Left lung (tissue), 10 donors: ENCODE measurements around the gene ABHD2. TPM values are rescaled to one million over a fixed set of nuclear protein-coding genes. Genes with fewer than 3 reads are reported as not detected.

Experiments
- ATAC-seq: fragments of 200-7000 bp; cut with Tn5 transposase; one replicate; pipeline ENCODE4 v1.9.1; 2020; ENCODE audit warnings: moderate library complexity
- DNase-seq, 4 donors: peaks; one replicate each; pipeline ENCODE4 v3.0.0-alpha.2; 2013 to 2020
- H3K27ac ChIP-seq, 2 donors: fragments of 200-600 bp; sonication (generic) in 1 of 2; one replicate each; pipeline versions ENCODE4 v1.5.0 to v1.8.0; 2020 to 2021
- H3K27me3 ChIP-seq, 2 donors: fragments of 200-600 bp; sonication (generic) in 1 of 2; one replicate each; pipeline versions ENCODE4 v1.5.0 to v1.8.0; 2020 to 2021
- H3K36me3 ChIP-seq, 2 donors: fragments of 200-600 bp; sonication (generic) in 1 of 2; one replicate each; pipeline versions ENCODE4 v1.5.0 to v1.8.0; 2020 to 2021
- H3K4me1 ChIP-seq, 2 donors: fragments of 200-600 bp; one replicate each; pipeline ENCODE4 v1.8.0; 2021
- H3K4me3 ChIP-seq, 2 donors: fragments of 200-600 bp; sonication (generic) in 1 of 2; one replicate each; pipeline versions ENCODE4 v1.5.0 to v1.8.0; 2020 to 2021; ENCODE audit warnings: mild to moderate bottlenecking in 1 of 2
- H3K9me3 ChIP-seq, 2 donors: fragments of 200-600 bp; sonication (generic) in 1 of 2; one replicate each; pipeline versions ENCODE4 v1.5.0 to v1.8.0; 2020 to 2021
- intact Hi-C, 2 donors: fragments of 100-400 bp; cut with DNase I; formaldehyde crosslinking; loops; one replicate each; pipeline versions ENCODE4 v1.11.2 to v1.14.2; 2022
- polyA plus RNA-seq, 6 donors: library from polyadenylated mRNA; unstranded; fragments of 120-200 nt; gene quantifications; one replicate each; pipeline ENCODE4 v1.2.1, GENCODE V29; 2013; ENCODE audit not compliant: insufficient read length in 6 of 6
- total RNA-seq, 2 donors: library from RNA; stranded (reverse); fragmentation: NEBNext Ultra II Directional; extraction: Animal tissue kit (Norgen Biotek cat#: 25700); gene quantifications; one replicate each; pipeline ENCODE4 v1.2.1, GENCODE V29; 2021
- TF ChIP-seq, protein P1 (sequence below), 2 donors: fragments of 200-600 bp; sonication (generic) in 1 of 2; IDR thresholded peaks; one replicate each; pipeline versions ENCODE4 v1.5.0 to v1.8.0; 2021; ENCODE audit warnings: antibody characterized with exemption in 2 of 2
- donor health status: DM: no; HTN: yes; CAD: no.
- donor health status: DM: no; HTN: no; CAD: no.

The ABHD2 gene
- total and polyA plus RNA-seq, 8 donors: 35.4 to 231 (median 46.9) TPM

GRCh38 chr15:89105147-89105546 is 16.9 kb downstream of the ABHD2 start:
- TF ChIP-seq, protein P1, sequence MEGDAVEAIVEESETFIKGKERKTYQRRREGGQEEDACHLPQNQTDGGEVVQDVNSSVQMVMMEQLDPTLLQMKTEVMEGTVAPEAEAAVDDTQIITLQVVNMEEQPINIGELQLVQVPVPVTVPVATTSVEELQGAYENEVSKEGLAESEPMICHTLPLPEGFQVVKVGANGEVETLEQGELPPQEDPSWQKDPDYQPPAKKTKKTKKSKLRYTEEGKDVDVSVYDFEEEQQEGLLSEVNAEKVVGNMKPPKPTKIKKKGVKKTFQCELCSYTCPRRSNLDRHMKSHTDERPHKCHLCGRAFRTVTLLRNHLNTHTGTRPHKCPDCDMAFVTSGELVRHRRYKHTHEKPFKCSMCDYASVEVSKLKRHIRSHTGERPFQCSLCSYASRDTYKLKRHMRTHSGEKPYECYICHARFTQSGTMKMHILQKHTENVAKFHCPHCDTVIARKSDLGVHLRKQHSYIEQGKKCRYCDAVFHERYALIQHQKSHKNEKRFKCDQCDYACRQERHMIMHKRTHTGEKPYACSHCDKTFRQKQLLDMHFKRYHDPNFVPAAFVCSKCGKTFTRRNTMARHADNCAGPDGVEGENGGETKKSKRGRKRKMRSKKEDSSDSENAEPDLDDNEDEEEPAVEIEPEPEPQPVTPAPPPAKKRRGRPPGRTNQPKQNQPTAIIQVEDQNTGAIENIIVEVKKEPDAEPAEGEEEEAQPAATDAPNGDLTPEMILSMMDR (IDR thresholded peaks at IDR 0.05): no peak
- intact Hi-C loops: no loop called here
- Histone ChIP-seq H3K4me1 (peaks cover 29 to 73% of the 10 kb centered on the region in 2 donors), H3K27ac (peak overlapping the region; percentile 57 to 68), H3K4me3 (no peak overlapping the region), H3K27me3 (no peaks in the 10 kb centered on the region), H3K9me3 (no peaks in the 10 kb centered on the region), H3K36me3 (peaks cover 0 to 40% of the 10 kb centered on the region in 2 donors)
- DNase-seq (no peak), ATAC-seq (peak; percentile 31)

- no peaks in the 10 kb centered on the region for H3K9me3 ChIP-seq
- TF ChIP-seq, protein P1 (IDR thresholded peaks at IDR 0.05): no peak
- DNase-seq (no peak), ATAC-seq (no peak)
- H3K4me1 ChIP-seq: peaks cover 25 to 64% of the 10 kb centered on the region in 2 donors
- intact Hi-C loops: no loop called here
- peak overlapping the region in 1 of 2 donors; percentile 57 for H3K27ac ChIP-seq
- H3K27me3 ChIP-seq: no peaks in the 10 kb centered on the region
- peaks cover 0 to 40% of the 10 kb centered on the region in 2 donors for H3K36me3 ChIP-seq
- H3K4me3 ChIP-seq: no peak overlapping the region
These were observed 17.9 kb downstream of the ABHD2 start for GRCh38 chr15:89106200-89106599.

DNA sequence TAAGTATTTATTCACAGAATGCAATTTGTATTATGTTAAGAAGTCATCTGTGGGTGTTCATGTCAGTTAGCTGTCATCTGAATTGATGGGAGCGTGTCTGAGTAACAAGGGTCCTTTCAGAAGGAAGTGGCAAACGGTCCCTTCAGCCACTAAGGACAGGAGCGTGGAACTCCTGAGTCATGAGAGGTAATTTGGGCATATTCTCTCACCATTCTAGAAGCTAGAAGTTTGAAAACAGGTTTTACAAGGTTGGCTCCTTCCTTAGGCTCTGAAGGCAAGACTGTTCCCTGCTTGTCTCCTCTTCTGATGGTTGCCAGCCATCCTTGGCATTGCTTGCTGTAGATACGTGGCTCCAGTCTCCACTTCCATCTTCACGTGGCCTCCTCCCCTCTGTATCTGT is 19.7 kb downstream of the ABHD2 start:
- Histone ChIP-seq H3K9me3 (no peaks in the 10 kb centered on the region), H3K27me3 (no peaks in the 10 kb centered on the region), H3K27ac (peak overlapping the region in 1 of 2 donors; percentile 9), H3K4me3 (no peak overlapping the region), H3K36me3 (peaks cover 0 to 35% of the 10 kb centered on the region in 2 donors), H3K4me1 (peaks cover 23 to 64% of the 10 kb centered on the region in 2 donors)
- DNase-seq: no peak
- intact Hi-C loops: no loop called here
- TF ChIP-seq, protein P1 (IDR thresholded peaks at IDR 0.05): no peak
- peak; percentile 51 for ATAC-seq

DNA sequence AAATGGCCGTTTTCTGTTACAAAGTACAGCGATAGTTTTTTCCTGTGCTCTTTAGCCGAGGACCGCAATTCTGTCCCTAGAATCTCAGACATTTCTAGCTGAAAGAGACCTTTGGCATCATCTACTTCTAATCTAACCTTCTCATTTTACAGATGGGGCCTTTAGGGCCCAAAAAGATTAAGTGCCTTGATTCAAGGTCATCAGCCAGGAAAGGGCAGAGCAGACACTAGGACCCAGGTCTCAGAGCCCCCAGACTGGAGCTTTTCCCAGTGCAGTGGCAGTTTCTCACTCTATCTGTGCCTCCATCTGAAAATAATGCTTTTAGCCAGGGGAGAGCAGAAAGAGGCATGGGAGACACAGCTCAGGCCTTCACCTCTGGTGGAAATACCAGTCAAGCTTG is 20.6 kb downstream of the ABHD2 start:
- ATAC-seq: no peak
- intact Hi-C loops: no loop called here
- TF ChIP-seq, protein P1 (IDR thresholded peaks at IDR 0.05): no peak
- no peak overlapping the region for H3K27ac ChIP-seq
- H3K9me3 ChIP-seq: no peaks in the 10 kb centered on the region
- no peaks in the 10 kb centered on the region for H3K27me3 ChIP-seq
- peaks cover 0 to 29% of the 10 kb centered on the region in 2 donors for H3K36me3 ChIP-seq
- no peak overlapping the region for H3K4me3 ChIP-seq
- H3K4me1 ChIP-seq: peaks cover 26 to 63% of the 10 kb centered on the region in 2 donors
- DNase-seq: no peak

DNA sequence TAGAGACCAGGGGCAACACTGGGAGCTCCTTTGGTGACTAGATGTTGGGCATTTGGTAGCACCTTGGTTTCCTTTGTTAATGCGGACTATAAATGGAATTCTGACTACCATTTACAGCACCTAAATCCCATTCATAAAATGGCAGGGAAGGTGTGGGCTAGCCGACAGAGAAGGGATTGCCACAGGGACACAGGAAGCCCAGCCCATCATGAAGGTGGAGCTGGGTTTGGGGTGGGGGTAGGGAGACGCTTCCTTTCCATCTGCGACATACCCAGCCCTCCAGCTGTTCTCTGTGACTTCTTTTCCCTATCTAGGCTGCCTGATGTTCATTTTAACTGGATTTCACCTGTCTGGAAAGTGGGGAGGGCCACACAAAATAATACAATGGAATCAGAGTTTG is 21.0 kb downstream of the ABHD2 start:
- DNase-seq (no peak), ATAC-seq (no peak)
- Histone ChIP-seq H3K4me1 (peaks cover 23 to 60% of the 10 kb centered on the region in 2 donors), H3K27ac (no peak overlapping the region), H3K36me3 (peaks cover 0 to 25% of the 10 kb centered on the region in 2 donors), H3K9me3 (no peaks in the 10 kb centered on the region), H3K27me3 (no peaks in the 10 kb centered on the region), H3K4me3 (no peak overlapping the region)
- intact Hi-C loops: no loop called here
- TF ChIP-seq, protein P1 (IDR thresholded peaks at IDR 0.05): no peak
